HEK293 (cell line): ENCODE data around the gene EIF3L.

ENCODE experiments used
- CTCF ChIA-PET: fragments of 350-600 bp; formaldehyde crosslinking; extraction: SDS; loops from one replicate; lab custom pipeline; 2021; ENCODE audit warnings: antibody characterized with exemption; lab: Yijun Ruan, JAX
- POLR2A ChIA-PET: fragments of 300-600 bp; formaldehyde crosslinking; extraction: SDS; loops from one replicate; lab custom pipeline; 2020; ENCODE audit warnings: antibody characterized with exemption, inconsistent platforms; lab: Yijun Ruan, JAX
- H3K27ac ChIP-seq: fragments of 200-500 bp; sonication (Bioruptor generic); 2 replicates; pipeline ENCODE4 v1.5.1; 2014; ENCODE audit warnings: low read depth, low read length, control low read depth, inconsistent platforms; ENCODE audit errors: extremely low read depth
- H3K36me3 ChIP-seq, 2 experiments: fragments of 200-500 bp in 1 of 2; sonication (Bioruptor generic) in 1 of 2; 1 replicate in 1 of 2; 2 replicates in 1 of 2; pipeline ENCODE4 v1.5.1; 2014 to 2017; ENCODE audit warnings: inconsistent platforms in 2 of 2, low read length in 2 of 2; ENCODE audit not compliant: control insufficient read depth in 2 of 2, insufficient read depth in 1 of 2
- H3K4me1 ChIP-seq: fragments of 200-500 bp; sonication (Bioruptor generic); 2 replicates; pipeline ENCODE4 v1.5.1; 2014; ENCODE audit warnings: mild to moderate bottlenecking, low read length, inconsistent platforms; ENCODE audit not compliant: control insufficient read depth, insufficient read depth
- H3K4me3 ChIP-seq: 2 replicates; pipeline ENCODE4 v1.5.1; 2011; ENCODE audit warnings: low read depth, mild to moderate bottlenecking, control low read depth, low read length, moderate library complexity
- H3K9me3 ChIP-seq: fragments of 200-500 bp; sonication (Bioruptor generic); 2 replicates; pipeline ENCODE4 v1.5.1; 2014; ENCODE audit warnings: low read depth, low read length, inconsistent platforms; ENCODE audit not compliant: control insufficient read depth, insufficient read depth
- EGR2 ChIP-seq: fragments of 450-650 bp; formaldehyde crosslinking; IDR thresholded peaks from 2 replicates; pipeline ENCODE4 v1.5.1; 2016; ENCODE audit warnings: low read depth, missing biosample characterization, missing genetic modification characterization
- KLF1 ChIP-seq: fragments of 450-650 bp; formaldehyde crosslinking; IDR thresholded peaks from 2 replicates; pipeline ENCODE4 v1.5.1; 2016; ENCODE audit warnings: missing biosample characterization, missing genetic modification characterization
- KLF8 ChIP-seq: fragments of 450-650 bp; formaldehyde crosslinking; IDR thresholded peaks from 2 replicates; pipeline ENCODE4 v1.5.1; 2016; ENCODE audit warnings: missing biosample characterization, missing genetic modification characterization
- OVOL3 ChIP-seq: fragments of 450-650 bp; formaldehyde crosslinking; IDR thresholded peaks from 2 replicates; pipeline ENCODE4 v1.5.1; 2016; ENCODE audit warnings: missing biosample characterization, missing genetic modification characterization
- SP3 ChIP-seq: fragments of 450-650 bp; formaldehyde crosslinking; IDR thresholded peaks from 2 replicates; pipeline ENCODE4 v1.5.1; 2016; ENCODE audit warnings: missing biosample characterization, missing genetic modification characterization
- SP7 ChIP-seq: fragments of 450-650 bp; formaldehyde crosslinking; IDR thresholded peaks from 2 replicates; pipeline ENCODE4 v1.5.1; 2016; ENCODE audit warnings: missing biosample characterization, missing genetic modification characterization
- ZBTB8A ChIP-seq: fragments of 450-650 bp; formaldehyde crosslinking; IDR thresholded peaks from 2 replicates; pipeline ENCODE4 v1.5.1; 2016; ENCODE audit warnings: missing biosample characterization, missing genetic modification characterization
- ZNF266 ChIP-seq: fragments of 450-650 bp; formaldehyde crosslinking; IDR thresholded peaks from 2 replicates; pipeline ENCODE4 v1.5.1; 2016; ENCODE audit warnings: missing biosample characterization, missing genetic modification characterization, low read depth
- ZNF280C ChIP-seq: fragments of 450-650 bp; formaldehyde crosslinking; IDR thresholded peaks from 2 replicates; pipeline ENCODE4 v1.5.1; 2016; ENCODE audit warnings: missing biosample characterization, missing genetic modification characterization
- ZNF391 ChIP-seq: fragments of 450-650 bp; formaldehyde crosslinking; IDR thresholded peaks from 2 replicates; pipeline ENCODE4 v1.5.1; 2016; ENCODE audit warnings: low read depth, missing biosample characterization, missing genetic modification characterization, borderline replicate concordance
- ZNF398 ChIP-seq: fragments of 450-650 bp; formaldehyde crosslinking; IDR thresholded peaks from 2 replicates; pipeline ENCODE4 v1.5.1; 2017; ENCODE audit warnings: missing biosample characterization, missing genetic modification characterization
- ZNF423 ChIP-seq: fragments of 450-650 bp; formaldehyde crosslinking; IDR thresholded peaks from 2 replicates; pipeline ENCODE4 v1.5.1; 2016; ENCODE audit warnings: missing biosample characterization, missing genetic modification characterization
- ZNF521 ChIP-seq: fragments of 450-650 bp; formaldehyde crosslinking; IDR thresholded peaks from 2 replicates; pipeline ENCODE4 v1.5.1; 2017; ENCODE audit warnings: missing biosample characterization, mild to moderate bottlenecking, missing genetic modification characterization
- ZNF677 ChIP-seq: fragments of 450-650 bp; IDR thresholded peaks from 2 replicates; pipeline ENCODE4 v1.5.0; 2018; ENCODE audit warnings: missing biosample characterization, mild to moderate bottlenecking, missing genetic modification characterization, moderate library complexity
- ZNF747 ChIP-seq: fragments of 450-650 bp; formaldehyde crosslinking; IDR thresholded peaks from 2 replicates; pipeline ENCODE4 v1.5.1; 2016; ENCODE audit warnings: missing biosample characterization, missing genetic modification characterization
- ZNF785 ChIP-seq: fragments of 450-650 bp; formaldehyde crosslinking; IDR thresholded peaks from 2 replicates; pipeline ENCODE4 v1.5.1; 2016; ENCODE audit warnings: missing biosample characterization, missing genetic modification characterization
- ZNF792 ChIP-seq: fragments of 450-650 bp; formaldehyde crosslinking; IDR thresholded peaks from 2 replicates; pipeline ENCODE4 v1.5.1; 2016; ENCODE audit warnings: missing biosample characterization, missing genetic modification characterization
- ZSCAN23 ChIP-seq: fragments of 450-650 bp; formaldehyde crosslinking; IDR thresholded peaks from 2 replicates; pipeline ENCODE4 v1.5.1; 2016; ENCODE audit warnings: missing biosample characterization, missing genetic modification characterization
- TF ChIP-seq, protein P1 (sequence below): fragments of 450-650 bp; formaldehyde crosslinking; IDR thresholded peaks from 2 replicates; pipeline ENCODE4 v1.5.1; 2016; ENCODE audit warnings: missing biosample characterization, missing genetic modification characterization
- TF ChIP-seq, protein P2 (sequence below): sonication (generic); formaldehyde crosslinking; IDR thresholded peaks from 2 replicates; pipeline ENCODE4 v1.8.1; 2022; ENCODE audit warnings: mild to moderate bottlenecking, moderate library complexity, missing genetic modification reagents

Gene EIF3L

DNA sequence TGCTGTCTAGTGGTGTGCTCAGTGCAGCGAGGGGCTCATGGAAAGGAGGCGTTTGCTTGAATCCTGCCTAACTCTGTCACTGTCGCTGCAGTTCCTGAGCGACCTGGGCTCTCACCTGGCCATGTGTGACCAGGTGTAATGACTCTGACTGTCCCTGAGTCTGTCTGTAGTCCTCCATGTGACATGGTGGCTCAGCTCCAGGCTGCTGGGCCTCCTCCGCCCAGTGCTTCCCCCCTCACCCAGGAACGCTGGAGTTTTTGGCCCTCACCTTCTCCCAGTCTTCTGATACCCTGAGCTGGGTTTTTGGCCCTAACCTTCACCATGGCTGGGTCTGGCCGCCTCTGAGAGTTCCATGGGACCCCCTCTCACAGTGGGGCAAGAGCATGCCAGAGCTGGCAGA lies 77.1 kb downstream of the EIF3L start:
- CTCF ChIA-PET: interaction anchor here (0.7 kb wide), 1 partner anchor 89 kb away, joined by 3 read pairs; no protein-coding TSS in a partner anchor
- POLR2A ChIA-PET: interaction anchor here (0.6 to 1.1 kb wide), 3 partner anchors 27 to 64 kb away, joined by 3 read pairs; partner anchors contain the start of genes C22orf23 and POLR2F
- Histone ChIP-seq H3K27ac (no peak overlapping the region), H3K36me3 (peaks cover 15 to 89% of the 10 kb centered on the region in 2 experiments), H3K9me3 (no peaks in the 10 kb centered on the region), H3K4me3 (no peak overlapping the region), H3K4me1 (no peaks in the 10 kb centered on the region)
- TF ChIP-seq ZNF521 (tag by site-specific recombination) (no peak), ZNF398 (tag by site-specific recombination) (no peak)
- TF ChIP-seq, protein P1, sequence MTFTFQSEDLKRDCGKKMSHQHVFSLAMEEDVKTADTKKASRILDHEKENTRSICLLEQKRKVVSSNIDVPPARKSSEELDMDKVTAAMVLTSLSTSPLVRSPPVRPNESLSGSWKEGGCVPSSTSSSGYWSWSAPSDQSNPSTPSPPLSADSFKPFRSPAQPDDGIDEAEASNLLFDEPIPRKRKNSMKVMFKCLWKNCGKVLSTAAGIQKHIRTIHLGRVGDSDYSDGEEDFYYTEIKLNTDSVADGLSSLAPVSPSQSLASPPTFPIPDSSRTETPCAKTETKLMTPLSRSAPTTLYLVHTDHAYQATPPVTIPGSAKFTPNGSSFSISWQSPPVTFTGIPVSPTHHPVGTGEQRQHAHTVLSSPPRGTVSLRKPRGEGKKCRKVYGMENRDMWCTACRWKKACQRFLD (tag by site-specific recombination): no peak

DNA sequence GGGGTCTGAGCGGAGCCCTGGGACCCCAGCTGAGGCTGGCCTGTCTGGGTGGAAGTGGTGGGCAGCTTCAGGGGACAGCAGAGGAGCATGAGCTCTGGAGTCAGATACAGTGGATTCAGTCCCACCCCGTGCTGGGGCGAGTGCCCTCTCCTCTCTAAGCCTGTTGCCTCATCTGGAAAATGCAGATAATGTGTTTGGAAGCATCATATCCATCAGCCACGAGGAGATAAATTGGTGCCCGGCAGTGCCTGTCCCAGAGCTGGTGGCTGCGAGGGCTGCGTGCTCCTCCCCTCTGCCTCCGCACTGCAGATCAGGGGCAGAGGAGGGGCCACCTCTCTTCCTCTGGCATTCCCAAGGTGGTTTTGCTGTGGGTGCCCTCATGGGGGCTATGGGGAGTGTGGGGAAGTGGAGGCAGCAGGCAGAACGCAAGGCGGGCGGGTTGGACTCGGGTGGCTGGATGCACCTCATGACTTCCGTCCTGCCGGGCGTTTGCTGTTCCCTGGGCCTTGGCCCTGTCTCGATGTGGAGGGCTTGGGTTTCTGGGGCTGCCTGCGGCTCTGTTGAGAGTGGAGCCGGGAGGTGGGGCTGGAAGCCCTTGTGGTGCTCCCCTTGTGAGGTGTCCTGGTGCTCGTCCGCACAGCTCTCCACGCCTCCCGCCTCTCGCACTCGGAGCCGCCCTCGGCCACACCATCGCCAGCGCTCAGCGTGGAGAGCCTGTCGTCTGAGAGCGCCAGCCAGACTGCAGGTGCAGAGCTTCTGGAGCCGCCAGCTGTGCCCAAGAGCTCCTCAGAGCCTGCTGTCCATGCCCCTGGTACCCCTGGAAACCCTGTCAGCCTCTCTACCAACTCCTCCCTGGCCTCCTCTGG lies 77.8 kb downstream of the EIF3L start:
- POLR2A ChIA-PET: interaction anchor here (0.6 to 1.5 kb wide), 5 partner anchors 14 to 64 kb away, joined by 3 to 4 read pairs (median 3); partner anchors contain the start of genes C22orf23, MICALL1 and POLR2F
- CTCF ChIA-PET: interaction anchor here (0.7 to 0.8 kb wide), 2 partner anchors 88 to 125 kb away, joined by 3 to 4 read pairs; no protein-coding TSS in a partner anchor
- Histone ChIP-seq H3K36me3 (peaks cover 15 to 89% of the 10 kb centered on the region in 2 experiments), H3K4me3 (no peak overlapping the region), H3K9me3 (no peaks in the 10 kb centered on the region), H3K4me1 (no peaks in the 10 kb centered on the region), H3K27ac (no peak overlapping the region)
- no peak for TF ChIP-seq ZBTB8A
- TF ChIP-seq, protein P2, sequence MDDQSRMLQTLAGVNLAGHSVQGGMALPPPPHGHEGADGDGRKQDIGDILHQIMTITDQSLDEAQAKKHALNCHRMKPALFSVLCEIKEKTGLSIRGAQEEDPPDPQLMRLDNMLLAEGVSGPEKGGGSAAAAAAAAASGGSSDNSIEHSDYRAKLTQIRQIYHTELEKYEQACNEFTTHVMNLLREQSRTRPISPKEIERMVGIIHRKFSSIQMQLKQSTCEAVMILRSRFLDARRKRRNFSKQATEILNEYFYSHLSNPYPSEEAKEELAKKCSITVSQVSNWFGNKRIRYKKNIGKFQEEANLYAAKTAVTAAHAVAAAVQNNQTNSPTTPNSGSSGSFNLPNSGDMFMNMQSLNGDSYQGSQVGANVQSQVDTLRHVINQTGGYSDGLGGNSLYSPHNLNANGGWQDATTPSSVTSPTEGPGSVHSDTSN (CRISPR knock-in tag): no peak
- no peak for TF ChIP-seq ZSCAN23 (tag by site-specific recombination)

DNA sequence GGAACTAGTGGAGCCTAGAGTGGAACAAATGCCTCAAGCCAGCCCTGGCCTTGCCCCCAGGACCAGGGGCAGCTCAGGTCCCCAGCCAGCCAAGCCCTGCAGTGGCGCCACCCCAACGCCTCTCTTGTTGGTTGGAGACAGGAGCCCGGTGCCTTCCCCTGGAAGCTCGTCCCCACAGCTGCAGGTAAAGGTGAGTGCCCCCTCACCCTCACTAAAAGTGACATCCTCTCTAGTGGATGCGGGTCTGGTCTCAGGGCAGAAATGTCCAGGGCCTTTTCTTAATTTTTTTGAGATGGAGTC lies 78.4 kb downstream of the EIF3L start:
- Histone ChIP-seq H3K36me3 (peaks cover 13 to 94% of the 10 kb centered on the region in 2 experiments), H3K27ac (no peak overlapping the region), H3K4me3 (no peak overlapping the region)
- ChIA-PET CTCF (interaction anchor here (0.8 kb wide), 1 partner anchor 125 kb away, joined by 4 read pairs; no protein-coding TSS in a partner anchor), POLR2A (interaction anchor here (1.5 kb wide), 1 partner anchor 14 kb away, joined by 3 read pairs; no protein-coding TSS in a partner anchor)
- no peak for TF ChIP-seq ZNF677 (tag by site-specific recombination)
- TF ChIP-seq, all 188 proteins: peak for 0
- Histone ChIP-seq H3K9me3 (no peaks in the 10 kb centered on the region), H3K4me1 (no peaks in the 10 kb centered on the region)

DNA sequence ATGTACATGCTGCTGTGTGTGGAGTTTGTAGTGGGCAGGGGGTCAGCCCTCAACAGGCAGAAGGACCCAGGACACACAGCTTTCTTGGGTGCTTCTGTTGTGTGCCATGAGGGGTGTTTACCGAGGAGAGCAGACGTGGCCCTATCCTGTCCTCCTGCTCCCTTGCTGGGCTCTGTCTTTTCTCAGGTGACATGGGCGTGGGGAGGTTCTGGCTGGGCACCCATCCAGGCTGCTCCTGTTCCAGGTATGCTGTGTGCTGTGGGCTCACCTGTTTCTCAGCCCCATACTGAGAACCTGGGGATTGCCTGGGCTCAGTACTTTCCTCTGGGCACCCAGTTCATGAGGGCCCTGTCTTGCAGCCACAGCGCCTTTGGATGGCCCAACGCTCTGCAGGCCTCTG lies 80.2 kb downstream of the EIF3L start:
- CTCF ChIA-PET: interaction anchor here (0.5 to 0.6 kb wide), 2 partner anchors 9 to 29 kb away, joined by 4 read pairs; no protein-coding TSS in a partner anchor
- H3K9me3 ChIP-seq: no peaks in the 10 kb centered on the region
- peaks cover 6 to 93% of the 10 kb centered on the region in 2 experiments for H3K36me3 ChIP-seq
- H3K4me3 ChIP-seq: no peak overlapping the region
- no peak overlapping the region for H3K27ac ChIP-seq
- peaks cover 6% of the 10 kb centered on the region for H3K4me1 ChIP-seq
- POLR2A ChIA-PET: no interaction called here
- TF ChIP-seq SP3 (tag by site-specific recombination): no peak
- no peak for TF ChIP-seq OVOL3 (tag by site-specific recombination)
- TF ChIP-seq ZNF785 (tag by site-specific recombination): no peak
- no peak for TF ChIP-seq ZNF266 (tag by site-specific recombination)
- no peak for TF ChIP-seq ZNF391 (tag by site-specific recombination)
- TF ChIP-seq KLF8 (tag by site-specific recombination): no peak
- no peak for TF ChIP-seq KLF1
- TF ChIP-seq ZNF792 (tag by site-specific recombination): no peak
- no peak for TF ChIP-seq ZNF747
- TF ChIP-seq EGR2 (tag by site-specific recombination): no peak
- no peak for TF ChIP-seq ZNF280C (tag by site-specific recombination)
- TF ChIP-seq ZNF423 (tag by site-specific recombination): no peak
- TF ChIP-seq SP7 (tag by site-specific recombination): no peak
